RWPE1 (cell line): ENCODE measurements around the gene GOLGA6A.
"Not testable (repeated sequence)": the region's sequence is repeated elsewhere in the genome, so short reads cannot be mapped to it uniquely, and the experiment has no call there.

Experiments used
- CTCF ChIA-PET: fragments of 350-600 bp; sonication (Branson Sonifier 250); formaldehyde crosslinking; extraction: SDS; loops from one replicate; lab custom pipeline; 2021; lab: Yijun Ruan, JAX
- POLR2A ChIA-PET: fragments of 400-600 bp; formaldehyde crosslinking; extraction: SDS; loops from one replicate; lab custom pipeline; 2020; ENCODE audit warnings: antibody characterized with exemption; ENCODE audit not compliant: low non-redundant PET; lab: Yijun Ruan, JAX
- DNase-seq: peaks from one replicate; pipeline ENCODE4 v3.0.0; 2012; ENCODE audit warnings: low spot score
- H3K27ac ChIP-seq: fragments of 450-650 bp; 2 replicates; pipeline ENCODE4 v1.5.1; 2017
- TF ChIP-seq, protein P1 (sequence below): fragments of 450-650 bp; conservative IDR thresholded peaks from 2 replicates; pipeline ENCODE4 v1.5.1; 2017; ENCODE audit warnings: low read depth, mild to moderate bottlenecking

The GOLGA6A gene

DNA sequence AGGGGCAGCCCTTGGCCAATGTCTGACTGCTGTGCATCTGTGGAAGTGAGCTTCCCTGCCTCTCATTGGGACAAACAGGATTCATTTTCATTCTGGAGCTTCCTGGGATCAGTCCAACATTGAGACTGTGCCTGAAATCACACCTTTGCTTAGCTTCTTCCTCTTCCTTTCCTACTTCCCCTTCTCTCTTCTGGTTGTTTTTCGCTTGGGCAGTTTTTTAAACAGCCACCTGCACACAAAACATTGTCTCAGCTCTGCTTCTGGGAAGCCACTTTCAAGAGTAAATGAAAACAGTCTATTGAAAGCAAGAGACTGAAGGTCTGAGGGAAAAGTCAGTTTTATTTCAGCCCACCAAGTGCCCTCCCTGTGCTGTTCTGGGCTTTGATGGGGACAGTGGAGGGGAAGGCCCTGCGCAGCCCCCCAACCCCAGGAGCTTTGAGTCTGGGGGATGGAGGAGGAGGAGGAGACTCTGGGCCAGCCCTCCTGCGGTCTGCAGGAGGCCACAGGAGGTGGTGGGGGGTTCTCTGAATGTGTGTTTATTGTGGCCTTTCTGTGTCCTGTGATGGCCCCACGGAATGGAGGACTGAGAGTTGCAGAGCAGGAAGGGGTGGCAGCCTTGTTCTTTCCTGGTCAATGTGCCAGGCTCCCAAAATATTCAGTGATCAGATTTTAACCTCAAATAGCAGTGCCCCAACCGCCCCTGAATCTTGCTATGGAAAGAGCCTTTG, 40.2 kb upstream of the GOLGA6A start:
- ChIA-PET POLR2A (no interaction called here), CTCF (interaction anchor here (0.6 to 2.4 kb wide), 5 partner anchors 50 to 198 kb away, joined by 3 to 16 read pairs (median 4); no protein-coding TSS in a partner anchor)
- TF ChIP-seq, protein P1, sequence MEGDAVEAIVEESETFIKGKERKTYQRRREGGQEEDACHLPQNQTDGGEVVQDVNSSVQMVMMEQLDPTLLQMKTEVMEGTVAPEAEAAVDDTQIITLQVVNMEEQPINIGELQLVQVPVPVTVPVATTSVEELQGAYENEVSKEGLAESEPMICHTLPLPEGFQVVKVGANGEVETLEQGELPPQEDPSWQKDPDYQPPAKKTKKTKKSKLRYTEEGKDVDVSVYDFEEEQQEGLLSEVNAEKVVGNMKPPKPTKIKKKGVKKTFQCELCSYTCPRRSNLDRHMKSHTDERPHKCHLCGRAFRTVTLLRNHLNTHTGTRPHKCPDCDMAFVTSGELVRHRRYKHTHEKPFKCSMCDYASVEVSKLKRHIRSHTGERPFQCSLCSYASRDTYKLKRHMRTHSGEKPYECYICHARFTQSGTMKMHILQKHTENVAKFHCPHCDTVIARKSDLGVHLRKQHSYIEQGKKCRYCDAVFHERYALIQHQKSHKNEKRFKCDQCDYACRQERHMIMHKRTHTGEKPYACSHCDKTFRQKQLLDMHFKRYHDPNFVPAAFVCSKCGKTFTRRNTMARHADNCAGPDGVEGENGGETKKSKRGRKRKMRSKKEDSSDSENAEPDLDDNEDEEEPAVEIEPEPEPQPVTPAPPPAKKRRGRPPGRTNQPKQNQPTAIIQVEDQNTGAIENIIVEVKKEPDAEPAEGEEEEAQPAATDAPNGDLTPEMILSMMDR, result no peak
- H3K27ac ChIP-seq, result no peak overlapping the region
- no peak for DNase-seq

DNA sequence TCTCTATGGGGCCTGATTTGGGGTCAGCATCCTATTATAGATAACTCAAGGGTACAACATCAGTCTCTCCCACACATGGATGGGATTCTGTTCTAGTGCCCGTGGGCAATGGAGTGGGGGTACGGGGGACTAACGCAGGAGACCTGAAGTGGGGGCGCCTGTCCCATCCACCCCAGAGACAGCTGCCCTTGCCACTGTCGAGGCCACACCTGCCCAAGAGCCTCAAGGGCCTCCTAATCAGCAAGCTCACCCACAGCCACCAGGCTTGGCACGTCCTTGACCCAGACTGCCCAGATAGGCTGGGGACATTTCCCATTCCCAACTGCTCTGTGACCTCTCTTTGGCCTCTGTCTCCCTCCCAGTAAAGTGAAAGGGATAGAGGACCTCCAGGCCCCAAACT, 39.5 kb upstream of the GOLGA6A start:
- POLR2A ChIA-PET, result no interaction called here
- CTCF ChIA-PET, result interaction anchor here (0.6 to 2.4 kb wide), 4 partner anchors 50 to 199 kb away, joined by 3 to 16 read pairs (median 8); no protein-coding TSS in a partner anchor
- DNase-seq, result no peak
- TF ChIP-seq, protein P1, result no peak
- H3K27ac ChIP-seq, result no peak overlapping the region

DNA sequence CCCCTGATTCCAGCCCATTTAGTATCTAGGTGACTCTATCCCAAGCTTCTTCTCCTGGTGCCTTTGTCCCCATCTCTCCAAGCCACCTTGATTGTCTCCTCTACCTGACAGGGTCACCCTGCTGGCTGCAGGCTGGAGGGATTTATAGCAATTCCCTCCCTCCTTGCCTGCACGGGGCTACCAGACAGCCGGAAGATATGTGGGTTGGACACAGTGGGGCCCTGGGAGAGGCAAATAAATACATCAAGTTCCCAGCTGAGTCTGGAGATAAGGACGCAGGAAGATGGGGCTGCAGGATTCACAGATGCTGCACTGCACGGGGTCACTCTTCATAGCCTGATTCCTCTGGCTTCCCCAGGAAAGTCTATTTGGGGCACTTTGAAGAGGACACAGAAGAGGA, 38.7 kb upstream of the GOLGA6A start:
- TF ChIP-seq, protein P1, result no peak
- no peak for DNase-seq
- CTCF ChIA-PET, result no interaction called here
- POLR2A ChIA-PET, result interaction anchor here (0.6 kb wide), 1 partner anchor 340 kb away, joined by 3 read pairs; the partner anchor contains the start of gene UBL7
- no peak overlapping the region for H3K27ac ChIP-seq

DNA sequence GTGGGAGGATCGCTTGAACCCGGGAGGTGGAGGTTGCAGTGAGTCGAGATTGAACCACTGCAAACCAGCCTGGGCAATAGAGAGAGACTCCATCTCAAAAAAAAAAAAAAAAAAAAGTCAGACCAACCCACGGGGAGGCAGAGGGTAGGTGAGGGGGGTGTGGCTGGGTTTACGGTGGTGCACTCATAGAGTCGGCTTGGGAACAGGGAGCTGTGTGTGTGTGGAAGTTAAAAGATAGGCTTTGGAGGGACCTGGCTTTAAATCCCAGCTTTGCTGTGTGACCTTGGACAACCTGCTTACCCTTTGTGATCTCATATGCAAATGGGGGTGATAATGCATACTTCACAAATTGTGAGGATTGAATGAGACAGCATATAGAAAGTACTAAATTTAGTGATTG, 38.1 kb upstream of the GOLGA6A start:
- POLR2A ChIA-PET, result interaction anchor here (0.6 kb wide), 1 partner anchor 341 kb away, joined by 3 read pairs; the partner anchor contains the start of gene UBL7
- CTCF ChIA-PET, result interaction anchor here (0.6 kb wide), 1 partner anchor 329 kb away, joined by 3 read pairs; no protein-coding TSS in a partner anchor
- TF ChIP-seq, protein P1, result no peak
- DNase-seq, result no peak
- no peak overlapping the region for H3K27ac ChIP-seq

DNA sequence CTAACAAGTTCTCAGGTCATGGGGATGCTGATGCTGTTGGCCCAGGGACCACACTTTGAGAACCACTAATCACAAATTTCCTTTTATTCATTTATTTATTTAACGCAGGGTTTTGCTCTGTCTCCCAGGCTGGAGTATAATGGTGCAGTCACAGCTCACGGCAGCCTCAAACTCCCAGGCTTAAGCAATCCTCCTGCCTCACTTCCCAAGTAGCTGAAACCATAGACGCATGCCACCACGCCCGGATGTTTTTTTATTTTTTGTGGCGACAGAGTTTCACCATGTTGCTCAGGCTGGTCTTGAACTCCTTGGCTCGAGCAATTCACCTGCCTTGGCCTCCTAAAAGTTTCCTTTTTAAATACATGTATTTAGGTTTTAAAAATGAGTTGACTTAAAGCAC, 27.4 kb upstream of the GOLGA6A start:
- CTCF ChIA-PET, result no interaction called here
- DNase-seq, result no peak

DNA sequence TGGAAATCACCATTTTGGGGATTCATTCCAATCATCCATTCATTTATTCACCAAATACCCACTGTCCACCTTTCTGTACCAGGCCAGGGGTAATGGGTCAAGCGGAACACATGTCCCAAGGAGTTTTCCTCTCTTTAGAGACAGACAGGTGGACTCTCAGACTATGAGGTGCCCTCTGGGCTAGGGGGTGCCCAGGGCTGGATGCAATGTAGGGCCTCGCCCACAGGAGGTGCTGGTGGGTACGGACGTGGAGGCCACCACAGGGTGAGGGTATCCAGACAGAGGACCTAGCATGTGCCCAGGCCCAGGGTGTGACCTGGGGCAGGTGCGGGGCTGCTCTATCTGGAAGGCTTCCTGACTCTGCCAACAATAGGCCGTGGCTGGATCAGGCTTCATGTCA, 26.3 kb upstream of the GOLGA6A start:
- DNase-seq, H3K27ac ChIP-seq, CTCF ChIA-PET, POLR2A ChIA-PET: not testable (repeated sequence)

More for the DNA sequence above, 27.4 kb upstream of the GOLGA6A start:
- TF ChIP-seq, protein P1, result no peak
- POLR2A ChIA-PET, result no interaction called here
- no peak overlapping the region for H3K27ac ChIP-seq

DNA sequence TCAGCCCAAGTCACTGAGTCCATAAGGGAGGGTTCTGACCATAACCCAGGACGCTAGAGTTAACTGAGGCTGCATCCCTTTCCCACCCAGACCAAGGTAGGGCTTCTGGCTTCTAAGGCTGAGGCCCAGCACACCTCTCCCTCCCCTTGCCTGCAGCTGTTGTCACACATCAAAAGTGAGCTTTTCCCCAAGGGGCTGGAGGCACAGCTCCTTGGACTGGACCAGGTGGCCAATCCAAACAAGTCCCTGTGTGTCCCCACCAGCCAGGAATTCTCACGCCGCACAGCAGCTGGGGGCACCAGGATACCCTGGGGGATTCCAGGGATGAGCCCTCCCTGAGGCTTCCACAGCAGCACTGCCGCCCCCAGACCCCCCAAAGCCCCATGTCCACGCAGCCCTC, 25.8 kb upstream of the GOLGA6A start:
- ChIA-PET CTCF (no interaction called here), POLR2A (no interaction called here)
- H3K27ac ChIP-seq, result no peak overlapping the region
- no peak for DNase-seq
- TF ChIP-seq, protein P1, result no peak

DNA sequence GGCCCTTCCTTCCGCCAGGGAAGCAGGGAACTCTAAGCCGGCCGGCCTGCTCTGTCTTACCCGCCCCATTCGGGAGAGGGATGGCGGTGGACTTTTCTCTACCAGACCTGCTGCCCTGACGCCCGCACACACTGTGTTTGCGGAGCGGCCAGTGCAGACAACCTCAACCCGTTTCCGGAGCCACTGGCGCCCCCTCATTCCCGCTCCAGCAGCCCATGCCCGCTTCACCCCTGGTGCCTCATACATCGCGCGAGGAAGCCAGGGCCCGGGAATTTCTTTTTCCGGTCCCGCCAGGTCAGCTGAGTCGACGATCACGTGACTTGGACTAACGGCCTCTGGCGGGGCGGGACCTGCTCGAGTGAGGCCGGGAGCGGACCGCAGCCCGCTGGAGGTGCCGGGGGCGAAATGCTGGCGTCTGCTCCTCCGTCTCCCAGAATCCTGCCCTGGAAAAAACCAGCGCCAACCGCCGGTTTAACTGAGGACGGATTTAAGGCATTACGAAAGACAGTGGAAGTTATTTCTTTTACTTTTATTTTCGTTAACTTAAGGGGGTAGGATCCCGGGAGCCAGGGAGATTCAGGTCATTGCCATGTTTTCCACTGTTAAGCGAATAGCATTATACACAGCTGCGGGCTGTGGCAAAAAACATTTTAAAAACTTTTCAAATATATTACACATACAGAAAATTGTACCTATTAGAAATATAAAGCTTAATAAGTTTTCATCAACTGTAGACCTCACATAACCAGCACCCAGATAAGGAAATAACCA, 17.8 kb upstream of the GOLGA6A start:
- POLR2A ChIA-PET, CTCF ChIA-PET: not testable (repeated sequence)
- H3K27ac ChIP-seq, result peak overlapping the region; percentile 61
- peak; percentile 87 for DNase-seq

DNA sequence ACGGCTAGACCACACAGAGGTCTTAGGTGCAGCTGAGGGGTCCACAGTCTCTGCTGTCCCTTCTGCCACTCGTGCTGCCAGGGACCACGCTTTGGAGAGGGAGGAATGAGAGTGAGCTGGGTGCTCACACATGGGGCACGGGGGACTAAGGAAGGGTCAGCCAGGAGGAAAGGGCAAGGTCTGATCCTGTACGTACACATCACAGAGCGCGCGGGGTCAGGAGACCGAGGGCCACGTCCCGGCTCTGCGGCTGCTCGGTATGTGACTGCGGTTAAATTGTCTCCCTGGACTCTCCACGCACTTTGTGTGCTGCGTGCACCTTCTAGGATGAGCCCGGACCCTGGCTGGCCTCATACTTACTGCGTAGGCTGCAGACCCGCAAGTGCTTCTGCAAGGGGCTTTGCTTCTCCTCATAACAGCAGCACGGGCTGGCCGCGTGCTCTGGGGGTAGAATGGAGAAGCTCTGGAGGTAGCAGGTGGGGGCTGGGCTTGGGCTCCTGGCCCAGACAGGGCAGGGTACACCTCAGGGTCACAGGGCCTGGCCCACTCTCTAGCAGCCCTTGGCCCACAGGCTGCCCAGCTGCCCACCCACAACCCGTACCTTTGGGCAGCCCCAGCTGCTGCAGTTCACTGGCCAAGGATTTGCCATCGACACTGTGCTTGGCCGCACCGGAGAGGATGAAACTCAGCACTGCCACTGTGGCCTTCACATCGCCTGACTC, 14.6 kb upstream of the GOLGA6A start:
- POLR2A ChIA-PET, DNase-seq, H3K27ac ChIP-seq, CTCF ChIA-PET: not testable (repeated sequence)
